HEK293 (cell line): Measurements from ENCODE around the gene OR9G4.

Experiments used
- CTCF ChIA-PET: fragments of 350-600 bp; formaldehyde crosslinking; extraction: SDS; loops from one replicate; lab custom pipeline; 2021; ENCODE audit warnings: antibody characterized with exemption; lab: Yijun Ruan, JAX
- POLR2A ChIA-PET: fragments of 300-600 bp; formaldehyde crosslinking; extraction: SDS; loops from one replicate; lab custom pipeline; 2020; ENCODE audit warnings: antibody characterized with exemption, inconsistent platforms; lab: Yijun Ruan, JAX
- H3K27ac ChIP-seq: fragments of 200-500 bp; sonication (Bioruptor generic); 2 replicates; pipeline ENCODE4 v1.5.1; 2014; ENCODE audit warnings: low read depth, low read length, control low read depth, inconsistent platforms; ENCODE audit errors: extremely low read depth
- H3K36me3 ChIP-seq, 2 experiments: fragments of 200-500 bp in 1 of 2; sonication (Bioruptor generic) in 1 of 2; 1 replicate in 1 of 2; 2 replicates in 1 of 2; pipeline ENCODE4 v1.5.1; 2014 to 2017; ENCODE audit warnings: inconsistent platforms in 2 of 2, low read length in 2 of 2; ENCODE audit not compliant: control insufficient read depth in 2 of 2, insufficient read depth in 1 of 2
- H3K4me1 ChIP-seq: fragments of 200-500 bp; sonication (Bioruptor generic); 2 replicates; pipeline ENCODE4 v1.5.1; 2014; ENCODE audit warnings: mild to moderate bottlenecking, low read length, inconsistent platforms; ENCODE audit not compliant: control insufficient read depth, insufficient read depth
- H3K4me3 ChIP-seq: 2 replicates; pipeline ENCODE4 v1.5.1; 2011; ENCODE audit warnings: low read depth, mild to moderate bottlenecking, control low read depth, low read length, moderate library complexity
- H3K9me3 ChIP-seq: fragments of 200-500 bp; sonication (Bioruptor generic); 2 replicates; pipeline ENCODE4 v1.5.1; 2014; ENCODE audit warnings: low read depth, low read length, inconsistent platforms; ENCODE audit not compliant: control insufficient read depth, insufficient read depth
- BCL6B ChIP-seq: fragments of 450-650 bp; formaldehyde crosslinking; IDR thresholded peaks from 2 replicates; pipeline ENCODE4 v1.5.1; 2017; ENCODE audit warnings: missing biosample characterization, missing genetic modification characterization
- FEZF1 ChIP-seq: fragments of 450-650 bp; formaldehyde crosslinking; IDR thresholded peaks from 2 replicates; pipeline ENCODE4 v1.5.1; 2016; ENCODE audit warnings: missing biosample characterization, missing genetic modification characterization
- HOXA7 ChIP-seq: sonication (generic); formaldehyde crosslinking; IDR thresholded peaks from 2 replicates; pipeline ENCODE4 v1.8.1; 2022; ENCODE audit warnings: missing genetic modification reagents, borderline replicate concordance
- KLF10 ChIP-seq: fragments of 450-650 bp; IDR thresholded peaks from 2 replicates; pipeline ENCODE4 v1.5.1; 2018; ENCODE audit warnings: missing biosample characterization, mild to moderate bottlenecking, missing genetic modification characterization
- PRDM6 ChIP-seq: fragments of 450-650 bp; formaldehyde crosslinking; IDR thresholded peaks from 2 replicates; pipeline ENCODE4 v1.5.1; 2017; ENCODE audit warnings: missing biosample characterization, missing genetic modification characterization
- SALL2 ChIP-seq: fragments of 450-650 bp; formaldehyde crosslinking; IDR thresholded peaks from 2 replicates; pipeline ENCODE4 v1.5.0; 2017; ENCODE audit warnings: missing biosample characterization, mild to moderate bottlenecking, missing genetic modification characterization, borderline replicate concordance
- ZBTB1 ChIP-seq: fragments of 450-650 bp; formaldehyde crosslinking; IDR thresholded peaks from 2 replicates; pipeline ENCODE4 v1.5.1; 2016; ENCODE audit warnings: missing biosample characterization, missing genetic modification characterization
- ZBTB26 ChIP-seq: fragments of 450-650 bp; formaldehyde crosslinking; optimal IDR thresholded peaks from 2 replicates; pipeline ENCODE3; 2016; ENCODE audit warnings: missing biosample characterization, mild to moderate bottlenecking, missing genetic modification characterization
- ZNF155 ChIP-seq: fragments of 450-650 bp; formaldehyde crosslinking; IDR thresholded peaks from 2 replicates; pipeline ENCODE4 v1.5.1; 2016; ENCODE audit warnings: missing biosample characterization, missing genetic modification characterization
- ZNF169 ChIP-seq: fragments of 450-650 bp; formaldehyde crosslinking; IDR thresholded peaks from 2 replicates; pipeline ENCODE4 v1.5.1; 2016; ENCODE audit warnings: missing biosample characterization, missing genetic modification characterization
- ZNF214 ChIP-seq: fragments of 450-650 bp; formaldehyde crosslinking; IDR thresholded peaks from 2 replicates; pipeline ENCODE4 v1.5.1; 2017; ENCODE audit warnings: missing biosample characterization, mild to moderate bottlenecking, missing genetic modification characterization, borderline replicate concordance
- ZNF221 ChIP-seq: fragments of 450-650 bp; formaldehyde crosslinking; IDR thresholded peaks from 2 replicates; pipeline ENCODE4 v1.5.1; 2017; ENCODE audit warnings: missing biosample characterization, missing genetic modification characterization, borderline replicate concordance
- ZNF239 ChIP-seq: fragments of 450-650 bp; formaldehyde crosslinking; IDR thresholded peaks from 2 replicates; pipeline ENCODE4 v1.5.1; 2016; ENCODE audit warnings: missing biosample characterization, missing genetic modification characterization
- ZNF274 ChIP-seq, 2 experiments: fragments of 200-500 bp in 1 of 2; fragments of 450-650 bp in 1 of 2; sonication (Bioruptor generic) in 1 of 2; formaldehyde crosslinking in 1 of 2; IDR thresholded peaks; 2 replicates each; pipeline versions ENCODE4 v1.5.1 to v1.6.1; 2014 to 2016; ENCODE audit warnings: borderline replicate concordance in 1 of 2, inconsistent platforms in 1 of 2, low read length in 1 of 2, missing biosample characterization in 1 of 2, missing genetic modification characterization in 1 of 2
- ZNF530 ChIP-seq: fragments of 450-650 bp; formaldehyde crosslinking; IDR thresholded peaks from 2 replicates; pipeline ENCODE4 v1.5.1; 2016; ENCODE audit warnings: low read depth, missing biosample characterization, missing genetic modification characterization
- ZNF558 ChIP-seq: fragments of 450-650 bp; formaldehyde crosslinking; IDR thresholded peaks from 2 replicates; pipeline ENCODE4 v1.5.1; 2016; ENCODE audit warnings: missing biosample characterization, missing genetic modification characterization
- ZNF561 ChIP-seq: fragments of 450-650 bp; IDR thresholded peaks from 2 replicates; pipeline ENCODE4 v1.5.1; 2018; ENCODE audit warnings: missing biosample characterization, missing genetic modification characterization, borderline replicate concordance
- ZNF571 ChIP-seq: fragments of 450-650 bp; formaldehyde crosslinking; IDR thresholded peaks from 2 replicates; pipeline ENCODE4 v1.5.0; 2017; ENCODE audit warnings: missing biosample characterization, missing genetic modification characterization
- ZNF664 ChIP-seq: fragments of 450-650 bp; formaldehyde crosslinking; IDR thresholded peaks from 2 replicates; pipeline ENCODE4 v1.5.1; 2016; ENCODE audit warnings: missing biosample characterization, missing genetic modification characterization
- ZSCAN23 ChIP-seq: fragments of 450-650 bp; formaldehyde crosslinking; IDR thresholded peaks from 2 replicates; pipeline ENCODE4 v1.5.1; 2016; ENCODE audit warnings: missing biosample characterization, missing genetic modification characterization

Gene OR9G4

GRCh38 chr11:56751480-56751879, 3.0 kb upstream of the OR9G4 start (continued):
- TF ChIP-seq ZNF274 (IDR thresholded peaks at IDR 0.05; ENCODE audit: low read length) (no peak), ZNF274 (tag by site-specific recombination; IDR thresholded peaks at IDR 0.05; ENCODE audit: borderline replicate concordance) (no peak), FEZF1 (no peak), ZSCAN23 (tag by site-specific recombination) (no peak), ZNF239 (tag by site-specific recombination) (no peak)

DNA sequence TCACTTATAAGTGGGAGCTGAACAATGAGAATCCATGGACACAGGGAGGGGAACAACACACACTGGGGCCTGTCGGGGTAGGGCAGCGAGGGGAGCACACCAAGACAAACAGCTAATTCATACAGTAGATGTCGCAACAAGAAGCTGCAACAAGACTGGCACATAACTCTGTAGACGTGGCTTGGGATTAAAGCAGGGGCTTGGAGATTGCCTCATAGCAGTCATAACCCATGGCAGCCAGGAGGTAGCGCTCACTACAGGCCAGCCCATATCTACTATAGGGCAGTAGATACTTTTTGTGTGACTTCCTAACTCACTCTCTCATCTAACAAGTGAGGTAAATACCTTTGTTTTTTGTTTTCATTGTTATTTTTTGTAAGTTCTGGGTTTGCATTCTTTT, 1.7 kb upstream of the OR9G4 start:
- ChIA-PET CTCF (no interaction called here), POLR2A (no interaction called here)
- Histone ChIP-seq H3K4me1 (no peaks in the 10 kb centered on the region), H3K27ac (no peak overlapping the region), H3K36me3 (no peaks in the 10 kb centered on the region), H3K9me3 (no peaks in the 10 kb centered on the region), H3K4me3 (no peak overlapping the region)
- TF ChIP-seq ZBTB1 (tag by site-specific recombination) (no peak), ZNF169 (tag by site-specific recombination) (no peak), HOXA7 (CRISPR knock-in tag) (no peak), ZNF530 (no peak), ZNF221 (tag by site-specific recombination) (no peak), ZNF558 (tag by site-specific recombination) (no peak), ZNF664 (tag by site-specific recombination) (no peak), ZBTB26 (no peak), BCL6B (tag by site-specific recombination) (no peak), ZNF571 (tag by site-specific recombination) (no peak), ZNF155 (tag by site-specific recombination) (no peak), ZNF214 (tag by site-specific recombination) (no peak), ZNF561 (tag by site-specific recombination) (no peak), SALL2 (tag by site-specific recombination) (no peak)

GRCh38 chr11:56740886-56741285, 7.6 kb downstream of the OR9G4 start:
- CTCF ChIA-PET, result no interaction called here
- no peaks in the 10 kb centered on the region for H3K4me1 ChIP-seq
- no peaks in the 10 kb centered on the region for H3K36me3 ChIP-seq

DNA sequence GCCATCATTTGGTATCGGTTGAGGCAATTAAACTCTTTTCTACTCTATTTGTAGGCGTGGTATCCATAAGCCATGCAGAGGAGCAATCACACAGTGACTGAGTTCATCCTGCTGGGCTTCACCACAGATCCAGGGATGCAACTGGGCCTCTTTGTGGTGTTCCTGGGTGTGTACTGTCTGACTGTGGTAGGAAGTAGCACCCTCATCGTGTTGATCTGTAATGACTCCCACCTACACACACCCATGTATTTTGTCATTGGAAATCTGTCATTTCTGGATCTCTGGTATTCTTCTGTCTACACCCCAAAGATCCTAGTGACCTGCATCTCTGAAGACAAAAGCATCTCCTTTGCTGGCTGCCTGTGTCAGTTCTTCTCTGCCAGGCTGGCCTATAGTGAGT, 8.4 kb downstream of the OR9G4 start:
- Histone ChIP-seq H3K4me3 (no peak overlapping the region), H3K4me1 (no peaks in the 10 kb centered on the region), H3K9me3 (no peaks in the 10 kb centered on the region), H3K27ac (no peak overlapping the region), H3K36me3 (no peaks in the 10 kb centered on the region)
- ChIA-PET POLR2A (no interaction called here), CTCF (no interaction called here)
- TF ChIP-seq PRDM6 (tag by site-specific recombination) (no peak), KLF10 (tag by site-specific recombination) (no peak)

More at GRCh38 chr11:56740886-56741285, 7.6 kb downstream of the OR9G4 start:
- H3K9me3 ChIP-seq, result no peaks in the 10 kb centered on the region
- POLR2A ChIA-PET, result no interaction called here
- no peak for TF ChIP-seq KLF10 (tag by site-specific recombination)
- no peak overlapping the region for H3K27ac ChIP-seq
- no peak overlapping the region for H3K4me3 ChIP-seq
